Measurements from ENCODE around the gene GRIK4.
"Not testable (repeated sequence)": the region's sequence is repeated elsewhere in the genome, so short reads cannot be mapped to it uniquely, and the experiment has no call there.

Gene GRIK4

GRCh38 chr11:120746376-120746775 is 234.8 kb downstream of the GRIK4 start:
- no peak for DNase-seq (ENCODE audit: low spot score)

GRCh38 chr11:120746836-120747609 is 235.5 kb downstream of the GRIK4 start:
- no peak for DNase-seq (ENCODE audit: low spot score)

- DNase-seq (ENCODE audit: low spot score): no peak
Observed at GRCh38 chr11:120747850-120748814, 236.6 kb downstream of the GRIK4 start.

- DNase-seq (ENCODE audit: low spot score): no peak
Observed at GRCh38 chr11:120749395-120749794, 237.8 kb downstream of the GRIK4 start.

GRCh38 chr11:120750647-120751549 is 239.3 kb downstream of the GRIK4 start:
- no peak for DNase-seq (ENCODE audit: low spot score)

- DNase-seq (ENCODE audit: low spot score): no peak
Observed at GRCh38 chr11:120751550-120751949, 240.0 kb downstream of the GRIK4 start.

- no peak for DNase-seq (ENCODE audit: low spot score)
Observed at GRCh38 chr11:120752668-120753067, 241.1 kb downstream of the GRIK4 start.

GRCh38 chr11:120756931-120757330 is 245.4 kb downstream of the GRIK4 start:
- DNase-seq (ENCODE audit: low spot score): no peak

GRCh38 chr11:120759046-120759445 is 247.5 kb downstream of the GRIK4 start:
- no peak for DNase-seq (ENCODE audit: low spot score)

GRCh38 chr11:120765710-120766109 is 254.2 kb downstream of the GRIK4 start:
- not testable (repeated sequence) for DNase-seq (ENCODE audit: low spot score)

GRCh38 chr11:120766318-120766717 is 254.8 kb downstream of the GRIK4 start:
- DNase-seq (ENCODE audit: low spot score): no peak

GRCh38 chr11:120768949-120769348 is 257.4 kb downstream of the GRIK4 start:
- no peak for DNase-seq (ENCODE audit: low spot score)

GRCh38 chr11:120769906-120770305 is 258.4 kb downstream of the GRIK4 start:
- DNase-seq (ENCODE audit: low spot score): no peak

- no peak for DNase-seq (ENCODE audit: low spot score)
Observed at GRCh38 chr11:120771551-120772060, 260.1 kb downstream of the GRIK4 start.

- no peak for DNase-seq (ENCODE audit: low spot score)
Observed at GRCh38 chr11:120773501-120774031, 262.0 kb downstream of the GRIK4 start.

GRCh38 chr11:120774591-120775386 is 263.2 kb downstream of the GRIK4 start:
- DNase-seq (ENCODE audit: low spot score): no peak

GRCh38 chr11:120775986-120776951 is 264.7 kb downstream of the GRIK4 start:
- DNase-seq (ENCODE audit: low spot score): no peak

GRCh38 chr11:120778685-120779490 is 267.3 kb downstream of the GRIK4 start:
- DNase-seq (ENCODE audit: low spot score): no peak
